Activated naive CD4-positive, alpha-beta T cell treated with anti-CD3 and anti-CD28 coated beads, Interleukin-2, amount 50 U/mL, for 16 hours (primary cell): ENCODE data around the gene ANO1.

Source experiments
- DNase-seq: peaks from one replicate; pipeline ENCODE4 v3.0.0-alpha.2; 2020

ANO1 gene

DNA sequence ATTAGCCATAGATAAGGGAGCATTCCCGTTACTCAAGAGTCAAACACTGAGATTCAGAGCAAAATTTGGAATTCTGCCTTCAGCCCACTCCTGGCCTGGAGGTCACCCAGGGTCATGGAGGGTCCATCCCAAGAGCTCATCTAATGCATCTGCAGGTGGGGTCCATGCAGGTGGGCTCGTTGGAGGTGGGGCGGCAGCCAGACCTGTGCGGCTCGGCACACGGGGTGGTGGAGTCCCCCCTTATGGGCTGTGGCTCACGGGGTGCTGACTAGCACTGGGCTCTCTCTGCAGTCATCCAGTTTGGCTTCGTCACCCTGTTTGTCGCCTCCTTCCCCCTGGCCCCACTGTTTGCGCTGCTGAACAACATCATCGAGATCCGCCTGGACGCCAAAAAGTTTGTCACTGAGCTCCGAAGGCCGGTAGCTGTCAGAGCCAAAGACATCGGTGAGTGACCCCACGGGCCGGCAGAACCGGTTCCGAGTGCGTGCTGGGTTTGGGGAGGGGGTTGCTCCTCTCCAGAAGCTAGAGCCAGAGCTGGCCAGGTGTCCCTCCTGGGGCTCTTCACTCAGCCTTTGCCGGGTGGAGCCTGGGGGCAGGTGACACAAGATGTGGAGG lies 92.6 kb downstream of the ANO1 start:
- DNase-seq = no peak

- no peak for DNase-seq
Observed at GRCh38 chr11:70173018-70173417, 94.9 kb downstream of the ANO1 start.

GRCh38 chr11:70174547-70175235 lies 96.6 kb downstream of the ANO1 start:
- DNase-seq = no peak

DNA sequence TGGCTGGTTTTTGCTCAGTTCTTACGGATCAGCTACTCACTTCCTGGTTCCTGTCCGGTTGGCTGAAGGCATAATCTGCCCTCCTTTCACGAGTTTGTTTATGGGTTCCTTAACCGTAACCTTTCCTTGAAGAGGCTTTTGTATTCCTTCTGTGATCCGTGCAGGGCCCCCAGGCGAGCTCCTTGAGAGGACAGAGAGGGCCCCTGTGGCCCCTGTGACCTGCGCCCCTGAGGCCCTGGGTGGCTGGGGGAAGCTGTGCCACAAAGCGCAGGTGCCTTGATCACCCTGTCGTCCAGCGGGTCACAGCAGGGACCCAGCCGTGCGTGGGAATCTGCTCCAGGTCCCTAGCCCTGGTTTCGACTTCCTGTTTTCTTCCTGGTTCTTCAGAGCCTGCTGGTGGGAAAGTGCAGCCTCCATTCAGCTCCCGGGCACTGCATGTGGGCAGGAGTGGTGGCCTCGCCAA lies 97.2 kb downstream of the ANO1 start:
- DNase-seq = no peak

DNA sequence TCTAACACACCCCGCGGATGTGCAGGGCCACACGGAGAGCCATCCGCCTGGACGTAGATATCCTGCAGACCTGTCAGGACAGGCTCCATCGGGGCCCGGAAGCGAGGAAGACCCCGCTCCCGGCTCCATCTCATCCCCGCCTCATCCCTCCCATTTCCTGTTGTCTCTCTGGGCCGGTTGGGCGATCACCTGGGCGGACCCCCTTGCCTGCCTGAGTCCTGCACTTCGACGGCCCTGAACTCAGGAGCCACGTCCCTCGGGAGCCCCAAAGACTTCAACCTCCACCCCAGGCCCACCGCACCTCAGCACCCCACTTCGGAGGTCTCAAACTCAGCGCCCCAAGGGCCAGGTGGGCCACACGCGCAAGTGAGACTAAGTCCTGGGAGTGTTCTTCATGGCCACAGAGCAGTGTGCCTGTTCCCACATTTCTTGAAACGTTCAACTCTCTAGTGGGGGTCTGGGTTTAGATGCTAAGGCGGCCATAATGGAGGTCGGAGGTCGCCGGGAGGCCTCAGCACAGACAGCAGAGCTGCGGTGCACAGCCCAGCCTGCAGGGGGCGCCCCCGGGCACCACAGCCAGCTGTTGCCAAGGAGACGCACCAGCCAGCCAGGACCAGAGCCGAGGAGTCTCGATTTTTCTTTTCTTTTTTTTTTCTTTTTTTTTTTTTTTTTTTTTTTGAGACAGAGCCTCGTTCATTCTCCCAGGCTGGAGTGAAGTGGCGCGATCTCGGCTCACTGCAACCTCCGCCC lies 99.0 kb downstream of the ANO1 start:
- DNase-seq = peak; percentile 51

- DNase-seq = no peak
Observed at GRCh38 chr11:70180906-70181305, 102.8 kb downstream of the ANO1 start.

- DNase-seq = no peak
Observed at GRCh38 chr11:70182266-70182665, 104.1 kb downstream of the ANO1 start.

GRCh38 chr11:70183032-70183431 lies 104.9 kb downstream of the ANO1 start:
- no peak for DNase-seq

DNA sequence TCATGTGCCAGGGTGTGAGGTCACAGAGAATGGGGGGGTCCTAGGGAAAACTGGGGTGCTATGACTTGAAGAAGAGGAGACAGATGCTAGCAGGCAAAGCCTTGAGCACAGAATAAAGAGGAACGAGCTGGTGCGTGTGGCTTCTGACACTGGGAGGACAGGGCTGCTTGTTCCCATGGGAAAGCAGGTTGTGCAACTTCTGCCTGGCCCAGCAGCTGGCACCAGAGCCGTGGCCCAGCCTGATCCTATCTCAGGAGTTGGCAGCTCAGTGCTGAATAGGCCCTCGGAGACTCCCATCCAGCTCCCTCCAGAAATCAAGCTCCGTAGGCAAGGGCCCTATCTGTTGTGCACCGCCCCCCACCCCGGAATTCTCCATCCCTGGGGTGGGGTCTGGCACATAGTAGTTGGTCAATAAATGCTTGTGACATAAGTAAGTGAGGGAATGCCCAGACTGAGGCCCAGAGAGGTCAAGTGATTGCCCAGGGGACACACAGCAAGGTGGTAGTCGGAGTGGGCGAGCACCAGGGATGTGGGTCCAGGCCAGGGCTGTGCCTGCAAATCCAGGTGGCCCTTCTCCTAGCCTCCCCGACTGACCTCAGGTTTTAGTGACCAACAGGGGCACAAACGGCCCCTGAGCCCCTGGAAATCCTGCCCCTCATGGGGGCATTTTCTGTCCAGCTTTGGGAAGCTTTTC lies 105.5 kb downstream of the ANO1 start:
- no peak for DNase-seq

- DNase-seq = no peak
Observed at GRCh38 chr11:70184396-70184795, 106.3 kb downstream of the ANO1 start.

DNA sequence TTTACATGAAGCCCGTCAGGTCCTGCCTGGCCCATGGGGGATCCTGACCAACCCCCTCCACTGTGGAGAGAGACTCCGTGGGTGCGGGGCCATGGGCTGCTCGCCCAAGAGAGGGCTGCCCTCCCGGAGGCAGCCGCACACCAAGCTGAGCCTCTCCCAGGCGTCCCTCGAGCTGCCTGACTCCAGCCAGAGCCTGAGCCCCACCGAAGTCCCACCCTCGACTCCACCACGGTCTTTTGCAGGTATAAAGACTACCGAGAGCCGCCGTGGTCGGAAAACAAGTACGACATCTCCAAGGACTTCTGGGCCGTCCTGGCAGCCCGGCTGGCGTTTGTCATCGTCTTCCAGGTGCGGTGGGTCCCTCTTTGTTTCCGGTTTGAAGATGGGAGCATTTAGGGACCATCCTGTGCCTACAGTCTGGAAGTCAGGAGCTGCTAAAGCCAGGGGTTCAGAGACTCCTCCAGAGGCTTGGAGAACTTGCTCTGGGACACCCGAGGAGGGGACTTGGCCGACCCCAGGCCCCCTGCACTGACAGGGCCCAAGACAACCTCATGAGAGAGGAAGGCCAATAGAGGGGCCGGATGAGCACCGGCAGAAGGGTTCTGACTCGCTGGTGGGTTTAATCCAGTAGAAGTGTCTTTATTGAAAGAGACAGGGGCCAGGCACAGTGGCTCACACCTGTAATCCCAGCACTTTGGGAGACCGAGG lies 107.4 kb downstream of the ANO1 start:
- no peak for DNase-seq

GRCh38 chr11:70186420-70186819 lies 108.3 kb downstream of the ANO1 start:
- DNase-seq = no peak

DNA sequence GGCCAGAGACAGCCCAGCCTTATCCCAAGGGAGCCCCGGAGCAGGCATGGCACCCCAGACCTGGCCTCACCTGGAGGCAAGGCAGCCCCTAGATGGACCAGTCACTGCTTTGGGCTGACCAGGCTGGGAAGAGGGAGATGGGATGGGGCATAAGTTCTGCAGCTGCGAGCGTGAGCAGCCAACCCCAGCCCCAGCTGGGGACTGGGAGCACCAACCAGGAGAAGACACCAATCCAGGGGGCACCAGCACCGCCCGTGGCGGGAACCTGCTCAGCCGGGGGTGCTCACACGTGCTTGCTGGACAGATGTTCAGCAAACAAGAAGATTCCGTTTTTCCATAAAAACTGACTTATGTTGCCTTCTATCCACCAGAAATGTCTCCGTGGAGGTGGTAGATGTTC lies 108.8 kb downstream of the ANO1 start:
- no peak for DNase-seq

DNA sequence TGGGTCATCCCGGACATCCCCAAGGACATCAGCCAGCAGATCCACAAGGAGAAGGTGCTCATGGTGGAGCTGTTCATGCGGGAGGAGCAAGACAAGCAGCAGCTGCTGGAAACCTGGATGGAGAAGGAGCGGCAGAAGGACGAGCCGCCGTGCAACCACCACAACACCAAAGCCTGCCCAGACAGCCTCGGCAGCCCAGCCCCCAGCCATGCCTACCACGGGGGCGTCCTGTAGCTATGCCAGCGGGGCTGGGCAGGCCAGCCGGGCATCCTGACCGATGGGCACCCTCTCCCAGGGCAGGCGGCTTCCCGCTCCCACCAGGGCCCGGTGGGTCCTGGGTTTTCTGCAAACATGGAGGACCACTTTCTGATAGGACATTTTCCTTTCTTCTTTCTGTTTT lies 109.7 kb downstream of the ANO1 start:
- DNase-seq = no peak

- no peak for DNase-seq
Observed at GRCh38 chr11:70189622-70190021, 111.5 kb downstream of the ANO1 start.

DNA sequence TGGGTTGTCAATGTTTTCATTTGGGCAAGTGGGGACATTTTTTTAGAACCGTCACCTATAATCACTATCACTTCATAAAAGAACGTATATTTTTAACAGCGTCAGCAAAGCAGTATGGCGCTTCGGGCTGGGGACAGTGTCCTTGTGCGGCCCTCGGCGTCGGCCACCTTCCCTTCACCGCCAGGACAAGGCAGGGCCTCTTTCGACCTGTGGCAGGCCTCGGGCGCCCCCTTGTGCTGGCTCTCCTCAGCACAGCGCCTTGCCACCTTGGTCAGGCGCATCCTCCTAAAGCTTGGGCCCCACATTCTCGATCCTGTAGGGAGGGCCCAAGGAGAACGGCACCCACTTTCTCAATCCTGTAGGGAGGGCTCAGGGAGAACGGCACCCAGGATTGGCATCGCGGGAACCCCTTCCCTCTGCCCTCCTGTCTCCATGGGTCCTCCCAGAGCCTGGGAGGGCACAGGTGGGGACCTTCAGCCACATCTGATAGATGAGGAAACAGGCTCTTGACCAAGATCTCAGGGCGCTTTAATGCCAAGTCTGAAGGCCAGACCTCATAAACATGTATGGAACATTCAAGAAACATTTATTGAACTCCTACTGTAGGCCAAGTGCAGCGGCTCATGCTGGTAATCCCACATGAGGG lies 113.5 kb downstream of the ANO1 start:
- DNase-seq = peak; percentile 53

DNA sequence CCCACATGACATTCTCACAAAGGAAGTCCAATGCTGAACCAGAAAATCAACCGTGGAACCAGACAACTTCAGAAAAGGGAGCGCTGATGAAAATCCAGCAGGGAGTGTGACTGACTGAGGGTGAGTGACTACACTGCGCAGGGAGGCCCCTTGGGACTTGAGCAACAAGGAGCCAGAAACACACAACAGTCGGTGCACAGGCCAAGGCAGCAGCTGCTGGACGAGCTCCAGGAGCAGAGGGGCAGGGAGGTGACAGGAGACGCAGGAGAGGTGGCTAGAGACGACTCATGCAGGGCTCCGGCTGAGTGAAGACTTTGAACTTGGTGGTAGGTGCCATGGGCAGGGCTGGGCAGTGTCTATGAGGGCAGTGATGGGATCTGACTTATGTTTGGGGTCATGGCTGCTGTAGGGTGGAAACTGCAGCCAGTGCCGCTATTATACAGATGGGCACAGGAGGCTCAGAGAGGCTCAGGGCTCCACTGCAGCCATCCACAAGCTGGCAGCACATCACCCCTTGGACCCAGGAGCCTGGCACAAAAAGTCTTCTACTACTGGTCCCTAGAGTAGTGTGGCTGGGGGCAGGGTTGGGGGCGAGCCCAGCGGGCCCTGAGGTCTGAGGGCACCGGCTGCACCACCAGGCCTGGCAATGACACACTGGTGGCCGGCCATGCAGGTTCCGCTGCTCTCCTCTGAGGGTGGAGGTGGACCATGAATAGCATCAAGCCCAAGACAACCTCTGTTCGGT lies 114.7 kb downstream of the ANO1 start:
- no peak for DNase-seq

GRCh38 chr11:70193411-70194292 lies 115.5 kb downstream of the ANO1 start:
- no peak for DNase-seq

DNA sequence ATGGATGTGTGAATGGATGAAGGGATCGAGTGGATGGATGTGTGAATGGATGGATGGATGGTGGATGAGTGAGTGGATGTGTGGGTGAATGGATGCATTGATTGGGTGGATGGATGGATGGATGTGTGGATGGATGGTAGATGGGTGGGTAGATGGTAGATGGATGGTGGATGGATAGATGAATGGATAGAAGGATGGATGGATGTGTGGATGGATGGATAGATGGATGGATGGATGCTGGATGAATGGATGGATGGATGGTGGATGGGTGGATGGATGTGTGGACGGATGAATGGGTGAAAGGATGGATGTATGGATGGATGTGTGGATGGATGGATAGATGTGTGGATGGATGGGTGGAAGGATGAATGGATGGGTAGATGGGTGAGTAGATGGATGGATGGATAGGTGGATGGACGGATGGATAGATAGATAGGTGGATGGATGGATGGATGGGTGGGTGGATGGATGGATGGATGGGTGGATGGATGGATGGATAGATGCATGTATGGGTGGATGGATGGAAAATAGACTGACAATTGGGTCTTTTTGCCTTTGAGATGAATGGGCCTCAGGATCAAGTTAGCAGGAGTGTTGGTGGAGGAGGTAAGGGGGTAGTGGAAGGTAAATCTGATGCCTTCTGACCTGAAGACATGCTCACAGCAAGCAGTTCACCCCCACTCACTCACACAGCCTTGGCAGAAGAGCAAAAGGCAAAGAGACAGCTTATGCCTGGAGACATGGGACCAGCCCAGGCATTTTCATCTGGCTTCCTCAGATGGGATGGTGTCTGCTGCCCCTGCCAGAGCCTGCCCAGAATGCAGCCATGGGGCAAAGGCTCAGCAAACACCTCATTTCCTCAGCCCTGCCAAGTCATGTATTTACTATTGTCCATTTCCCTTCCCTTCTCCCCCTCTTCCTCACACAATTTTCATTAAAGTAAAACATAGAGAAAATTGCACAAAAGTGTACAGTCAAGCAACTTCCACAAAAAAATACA lies 117.0 kb downstream of the ANO1 start:
- DNase-seq = no peak
